ENCODE measurements around the gene AK2.
"Not testable (repeated sequence)": the region's sequence is repeated elsewhere in the genome, so short reads cannot be mapped to it uniquely, and the experiment has no call there.

Gene AK2

DNA sequence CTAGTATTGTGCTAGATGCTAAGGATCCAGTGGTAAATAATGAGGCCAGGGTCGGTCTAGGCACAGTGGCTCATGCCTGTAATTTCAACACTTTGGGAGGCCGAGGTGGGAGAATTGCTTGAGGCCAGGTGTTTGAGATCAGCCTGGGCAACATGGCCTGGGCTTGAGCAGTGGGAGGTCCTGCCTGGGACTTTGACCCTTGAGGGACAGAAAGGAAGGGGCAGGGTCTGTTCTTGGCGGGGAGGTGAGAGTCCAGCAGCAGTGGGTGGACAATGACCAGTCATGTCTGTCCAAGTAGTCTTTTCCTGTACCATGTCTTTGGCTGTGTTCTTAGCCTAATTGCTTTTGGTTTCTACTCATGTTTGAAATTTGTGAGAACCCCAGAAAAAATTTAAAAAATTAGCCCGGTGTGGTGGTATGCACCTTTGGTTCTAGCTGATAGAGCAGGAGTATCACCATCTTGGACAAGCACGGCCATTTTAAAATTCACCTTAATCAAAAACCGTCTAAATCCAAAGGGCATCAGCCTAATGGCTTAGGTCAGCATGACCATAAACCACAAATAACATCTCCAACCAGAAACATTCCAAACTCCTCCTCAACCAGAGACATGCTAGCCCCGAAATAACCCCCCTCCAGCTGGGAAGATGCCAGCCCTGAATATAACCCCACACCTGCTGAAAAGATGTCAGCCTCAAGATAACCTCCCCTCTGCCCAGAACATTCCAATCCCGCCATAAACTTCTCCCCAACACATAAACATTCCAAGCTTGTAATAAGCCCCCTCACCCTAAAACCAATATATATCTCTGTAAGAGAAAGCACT is 6.8 kb upstream of the AK2 start:
- no peaks in the 10 kb centered on the region for H3K9me3 Mint-ChIP-seq
- no peak overlapping the region for H3K27ac Mint-ChIP-seq
- no peak overlapping the region for H3K4me3 Mint-ChIP-seq
- H3K27me3 Mint-ChIP-seq: peaks cover under 1% of the 10 kb centered on the region
- DNase-seq (no peak), ATAC-seq (no peak)
- H3K36me3 Mint-ChIP-seq (ENCODE audit: low read depth): no peaks in the 10 kb centered on the region
- H3K4me1 Mint-ChIP-seq: peaks cover 14% of the 10 kb centered on the region

DNA sequence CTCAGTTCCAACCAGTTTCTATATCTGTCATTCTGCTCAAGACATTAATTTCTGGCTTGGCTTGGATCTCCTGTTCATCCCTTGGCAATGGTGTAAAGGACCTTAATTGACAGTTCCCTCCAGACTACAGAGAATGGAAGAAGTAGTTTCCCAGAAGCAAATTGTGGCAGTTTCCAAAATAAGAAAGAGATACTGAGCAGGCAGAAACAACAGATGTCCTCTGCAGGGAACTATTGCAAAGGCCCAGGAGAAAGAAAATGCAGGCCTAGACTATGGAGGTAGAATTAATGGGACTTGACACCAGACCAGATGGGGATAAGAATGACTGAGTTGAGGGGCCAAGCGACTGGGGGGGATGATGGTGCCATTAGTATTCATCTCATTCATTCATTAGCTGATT is 6.1 kb upstream of the AK2 start:
- no peak for DNase-seq
- no peaks in the 10 kb centered on the region for H3K9me3 Mint-ChIP-seq
- H3K27ac Mint-ChIP-seq: no peak overlapping the region
- H3K4me1 Mint-ChIP-seq: peaks cover 15% of the 10 kb centered on the region
- no peaks in the 10 kb centered on the region for H3K27me3 Mint-ChIP-seq
- H3K36me3 Mint-ChIP-seq (ENCODE audit: low read depth): no peaks in the 10 kb centered on the region
- ATAC-seq: no peak
- H3K4me3 Mint-ChIP-seq: no peak overlapping the region

DNA sequence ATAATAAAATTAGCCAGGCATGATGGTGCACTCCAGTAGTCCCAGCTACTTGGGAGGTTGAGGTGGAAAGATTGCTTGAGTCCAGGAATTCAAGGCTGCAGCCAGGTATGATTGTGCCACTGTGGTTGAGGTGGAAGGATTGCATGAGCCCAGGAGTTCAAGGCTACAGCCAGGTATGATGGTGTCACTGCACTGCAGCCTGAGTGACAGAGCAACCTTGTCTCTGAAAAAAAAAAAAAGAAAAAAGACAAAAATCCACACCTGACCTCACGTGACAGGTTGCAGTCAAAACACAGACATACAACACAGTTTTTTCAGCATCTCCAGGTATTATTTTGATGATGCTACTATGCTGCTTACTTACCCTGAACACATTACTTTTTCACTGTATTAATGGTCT is 4.3 kb upstream of the AK2 start:
- ATAC-seq: no peak
- Mint-ChIP-seq H3K36me3 (ENCODE audit: low read depth) (peaks cover 6% of the 10 kb centered on the region), H3K27ac (no peak overlapping the region), H3K27me3 (no peaks in the 10 kb centered on the region), H3K4me3 (no peak overlapping the region), H3K4me1 (peaks cover 22% of the 10 kb centered on the region), H3K9me3 (no peaks in the 10 kb centered on the region)
- no peak for DNase-seq

DNA sequence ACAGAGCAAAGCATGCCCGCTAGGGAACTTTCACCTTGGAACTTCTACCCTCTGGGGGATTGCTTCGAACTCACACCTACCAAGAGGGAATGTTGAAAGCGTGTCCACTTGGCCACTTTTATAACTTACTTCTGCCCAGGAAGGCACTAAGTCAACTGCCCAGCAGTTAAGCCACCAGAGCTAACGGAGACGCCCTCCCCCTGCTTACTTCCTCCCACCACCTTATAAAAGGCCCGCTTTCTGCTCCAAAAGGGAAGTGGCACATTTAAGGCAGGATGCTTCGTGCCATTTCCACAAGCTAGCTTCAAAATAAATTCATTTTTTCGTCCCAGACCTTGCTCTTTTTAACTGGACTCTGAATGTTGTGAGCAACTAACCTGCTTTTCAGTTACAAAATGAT is 3.2 kb upstream of the AK2 start:
- Mint-ChIP-seq H3K27ac (no peak overlapping the region), H3K36me3 (ENCODE audit: low read depth) (peaks cover 13% of the 10 kb centered on the region), H3K4me1 (peaks cover 19% of the 10 kb centered on the region), H3K9me3 (no peaks in the 10 kb centered on the region), H3K4me3 (no peak overlapping the region), H3K27me3 (no peaks in the 10 kb centered on the region)
- ATAC-seq (no peak), DNase-seq (no peak)

DNA sequence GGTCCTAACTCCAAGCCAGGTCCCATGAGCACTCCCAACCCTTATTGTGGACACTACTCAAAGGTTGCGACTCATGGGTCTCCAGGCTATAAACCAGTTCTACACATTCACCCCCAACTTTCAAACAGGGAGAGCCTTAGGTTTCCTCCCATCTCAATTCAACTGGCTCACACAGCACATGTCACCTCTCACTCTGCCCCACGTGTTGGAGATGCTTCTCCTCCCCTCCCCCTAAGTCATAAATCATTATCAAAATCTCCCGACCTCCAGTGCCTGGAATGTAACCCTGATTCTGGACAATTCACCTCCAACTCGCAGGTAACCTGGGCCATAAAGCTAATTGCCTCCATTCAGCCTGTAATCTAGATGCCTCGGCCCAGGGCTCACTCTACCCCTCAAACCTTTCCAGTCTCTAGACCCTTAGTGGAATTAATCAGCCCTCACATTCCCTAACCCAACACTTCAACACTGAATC is 595 bp downstream of the AK2 start:
- peaks cover 40% of the 10 kb centered on the region for H3K36me3 Mint-ChIP-seq (ENCODE audit: low read depth)
- ATAC-seq (no peak), DNase-seq (peak; percentile 15)
- peak overlapping the region; percentile 97 for H3K27ac Mint-ChIP-seq
- H3K9me3 Mint-ChIP-seq: no peaks in the 10 kb centered on the region
- peaks cover 54% of the 10 kb centered on the region for H3K4me1 Mint-ChIP-seq
- peak overlapping the region; percentile 98 for H3K4me3 Mint-ChIP-seq
- H3K27me3 Mint-ChIP-seq: no peaks in the 10 kb centered on the region

DNA sequence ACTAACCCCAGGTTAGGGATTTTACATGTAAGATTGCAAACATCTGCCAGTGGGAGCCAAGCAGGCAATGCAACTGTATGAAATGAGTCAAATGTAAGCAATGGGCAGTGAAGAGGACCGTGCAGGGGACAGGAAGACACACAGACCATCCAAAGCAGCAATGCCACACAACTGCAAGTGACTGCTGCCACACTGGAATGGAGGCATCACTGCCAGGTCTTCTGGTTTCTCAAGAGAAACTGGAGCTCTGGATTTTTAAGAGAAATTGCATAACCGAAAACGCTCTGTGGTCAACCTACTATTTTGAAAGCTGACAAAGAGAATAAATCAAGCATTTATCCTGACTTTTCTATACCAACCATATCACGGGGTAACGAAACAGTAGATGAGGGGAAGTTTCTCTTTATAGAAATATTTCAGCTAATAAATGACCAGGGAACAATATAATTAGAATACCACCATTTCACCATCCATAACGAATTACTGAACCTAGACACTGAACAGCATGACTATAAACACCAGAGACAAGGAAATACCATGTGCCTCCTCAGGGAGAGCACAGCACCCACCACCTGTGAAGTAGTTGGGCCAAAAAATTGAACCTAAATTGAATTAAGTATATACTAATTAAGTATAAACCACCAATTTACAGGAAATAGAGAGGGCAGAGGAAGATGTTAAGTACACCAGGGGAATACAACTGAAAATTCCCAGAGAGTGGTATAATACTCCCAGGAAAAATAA is 4.4 kb downstream of the AK2 start:
- DNase-seq: no peak
- Mint-ChIP-seq H3K9me3 (no peaks in the 10 kb centered on the region), H3K27ac (no peak overlapping the region), H3K4me3 (peak overlapping the region; percentile 3), H3K4me1 (peaks cover 77% of the 10 kb centered on the region), H3K27me3 (no peaks in the 10 kb centered on the region), H3K36me3 (ENCODE audit: low read depth) (peaks cover 73% of the 10 kb centered on the region)
- no peak for ATAC-seq

DNA sequence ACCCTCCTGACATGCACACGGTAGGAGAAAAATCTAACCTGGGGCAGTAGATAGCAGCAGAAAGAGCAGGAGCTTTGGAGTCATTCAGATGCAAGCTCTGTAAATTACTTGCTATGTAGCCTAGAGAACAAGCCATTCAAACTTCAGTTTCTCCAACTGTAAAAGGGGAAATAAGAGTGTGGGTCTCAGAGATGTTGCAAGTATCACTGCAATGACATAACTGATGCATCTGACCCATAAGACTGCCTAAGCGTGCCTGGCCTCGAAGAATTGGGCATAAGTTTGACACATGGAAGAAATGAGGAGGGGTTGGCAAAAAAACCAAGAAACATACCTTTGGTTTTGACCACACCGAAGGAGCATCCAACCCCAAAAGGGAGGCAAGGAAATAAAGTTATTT is 5.2 kb downstream of the AK2 start:
- Mint-ChIP-seq H3K4me1 (peaks cover 76% of the 10 kb centered on the region), H3K27me3 (no peaks in the 10 kb centered on the region), H3K27ac (no peak overlapping the region), H3K4me3 (no peak overlapping the region), H3K36me3 (ENCODE audit: low read depth) (peaks cover 74% of the 10 kb centered on the region), H3K9me3 (no peaks in the 10 kb centered on the region)
- ATAC-seq (no peak), DNase-seq (no peak)

DNA sequence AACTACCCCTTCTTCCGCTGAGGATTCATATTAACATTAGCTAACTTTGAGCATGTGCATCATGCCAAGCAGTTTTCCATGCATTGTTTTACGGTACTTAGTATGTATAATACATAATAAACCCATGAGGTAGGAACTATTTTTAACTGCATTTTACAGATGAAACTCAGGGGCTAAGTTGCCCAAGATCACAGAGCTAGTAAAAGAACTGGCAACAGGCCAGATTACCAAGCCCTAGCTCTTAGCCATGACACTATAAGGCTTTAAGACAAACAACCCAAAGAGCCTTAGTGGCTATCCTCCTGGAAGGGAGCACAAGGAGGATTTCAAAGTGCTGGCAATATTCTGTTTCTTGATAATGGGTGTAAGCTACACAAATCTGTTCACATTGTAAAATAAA is 6.1 kb downstream of the AK2 start:
- no peak for ATAC-seq
- no peak for DNase-seq
- peaks cover 80% of the 10 kb centered on the region for H3K4me1 Mint-ChIP-seq
- no peaks in the 10 kb centered on the region for H3K9me3 Mint-ChIP-seq
- no peaks in the 10 kb centered on the region for H3K27me3 Mint-ChIP-seq
- peaks cover 74% of the 10 kb centered on the region for H3K36me3 Mint-ChIP-seq (ENCODE audit: low read depth)
- H3K4me3 Mint-ChIP-seq: no peak overlapping the region
- no peak overlapping the region for H3K27ac Mint-ChIP-seq

DNA sequence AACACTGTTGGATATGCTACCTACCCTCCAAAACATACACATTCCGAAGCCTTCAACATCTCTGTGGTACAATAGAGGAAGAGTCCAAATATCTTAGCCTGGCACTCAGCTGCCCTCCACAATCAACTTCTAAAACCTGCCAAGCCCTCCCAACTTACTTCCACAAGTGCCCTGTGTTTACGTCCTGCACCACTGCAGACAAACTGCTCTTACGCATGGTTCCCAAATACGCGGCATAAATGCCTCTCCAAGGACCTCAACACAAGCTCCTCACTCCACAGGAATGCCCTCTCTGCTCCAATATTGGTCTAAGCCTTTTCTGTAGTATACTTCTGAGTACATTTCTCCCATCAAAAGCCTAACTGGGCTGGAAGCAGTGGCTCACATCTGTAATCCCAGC is 6.8 kb downstream of the AK2 start:
- H3K27me3 Mint-ChIP-seq: no peaks in the 10 kb centered on the region
- no peak for DNase-seq
- ATAC-seq: no peak
- H3K9me3 Mint-ChIP-seq: no peaks in the 10 kb centered on the region
- peaks cover 70% of the 10 kb centered on the region for H3K36me3 Mint-ChIP-seq (ENCODE audit: low read depth)
- H3K4me1 Mint-ChIP-seq: peaks cover 83% of the 10 kb centered on the region
- H3K27ac Mint-ChIP-seq: no peak overlapping the region
- H3K4me3 Mint-ChIP-seq: peak overlapping the region; percentile 13

DNA sequence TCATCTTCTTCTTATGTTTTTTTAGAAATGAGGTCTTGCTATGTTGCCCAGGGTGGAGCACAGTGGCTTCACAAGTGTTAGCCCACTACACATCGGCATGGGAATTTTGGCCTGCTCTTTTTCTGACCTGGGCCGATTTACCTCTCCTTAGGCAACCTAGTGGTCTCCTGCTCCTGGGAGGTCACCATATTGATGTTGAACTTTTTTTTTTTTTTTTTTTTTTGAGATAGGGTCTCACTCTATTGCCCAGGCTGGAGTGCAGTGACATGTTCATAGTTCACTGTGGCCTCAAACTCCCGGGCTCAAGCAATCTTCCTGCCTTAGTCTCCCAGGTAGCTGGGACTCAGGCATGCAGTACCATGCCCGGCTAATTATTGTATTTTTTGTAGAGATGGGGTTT is 7.5 kb downstream of the AK2 start:
- Mint-ChIP-seq H3K4me1 (peaks cover 83% of the 10 kb centered on the region), H3K4me3 (no peak overlapping the region)

DNA sequence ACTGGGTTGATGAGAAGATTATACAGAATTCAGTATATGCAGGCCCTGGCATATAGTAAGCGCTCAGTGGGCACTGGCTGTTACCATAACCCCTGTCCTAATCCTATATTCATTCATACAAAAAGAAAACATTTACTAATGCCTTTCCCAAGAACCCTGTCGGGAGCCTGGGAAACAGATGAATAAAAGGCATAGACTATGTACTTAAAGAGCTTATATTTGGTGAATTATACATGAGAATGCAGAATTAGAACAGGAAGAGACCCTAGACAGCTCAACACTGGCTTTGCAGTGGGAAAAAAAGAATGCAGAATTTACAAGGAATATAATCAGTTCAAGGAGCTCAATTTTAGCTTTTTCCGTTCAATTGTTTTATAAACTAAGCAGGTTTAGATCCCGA is 10.9 kb downstream of the AK2 start:
- ATAC-seq: no peak
- no peak for DNase-seq
- peaks cover 76% of the 10 kb centered on the region for H3K36me3 Mint-ChIP-seq (ENCODE audit: low read depth)
- no peaks in the 10 kb centered on the region for H3K9me3 Mint-ChIP-seq
- H3K4me1 Mint-ChIP-seq: peaks cover 62% of the 10 kb centered on the region
- peak overlapping the region; percentile 84 for H3K27ac Mint-ChIP-seq
- H3K27me3 Mint-ChIP-seq: no peaks in the 10 kb centered on the region
- no peak overlapping the region for H3K4me3 Mint-ChIP-seq

More for the DNA sequence above, 7.5 kb downstream of the AK2 start:
- Mint-ChIP-seq H3K36me3 (ENCODE audit: low read depth) (peaks cover 68% of the 10 kb centered on the region), H3K27ac (no peak overlapping the region), H3K27me3 (no peaks in the 10 kb centered on the region), H3K9me3 (no peaks in the 10 kb centered on the region)
- no peak for DNase-seq
- ATAC-seq: no peak

DNA sequence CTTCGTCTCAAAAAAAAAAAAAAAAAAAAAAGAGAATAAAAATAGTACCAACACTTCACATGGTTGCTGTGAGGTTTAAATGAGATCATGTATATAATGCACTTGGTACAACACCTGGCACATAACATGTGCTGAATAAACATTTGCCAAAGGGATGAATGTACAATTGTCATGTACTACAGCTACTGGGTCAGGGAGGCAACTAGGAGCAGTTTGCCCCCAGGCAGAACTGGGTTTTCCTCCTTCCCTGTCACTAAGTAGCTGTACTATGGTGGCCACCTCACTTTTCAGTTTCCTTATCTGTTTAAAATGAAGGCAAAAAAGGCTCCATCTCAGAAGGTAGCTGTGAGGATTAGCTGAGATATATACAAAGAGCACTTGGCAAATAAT is 11.5 kb downstream of the AK2 start:
- Mint-ChIP-seq H3K27me3 (no peaks in the 10 kb centered on the region), H3K27ac (peak overlapping the region; percentile 84), H3K9me3 (no peaks in the 10 kb centered on the region), H3K36me3 (ENCODE audit: low read depth) (peaks cover 77% of the 10 kb centered on the region), H3K4me3 (peak overlapping the region; percentile 4), H3K4me1 (peaks cover 58% of the 10 kb centered on the region)
- no peak for DNase-seq
- ATAC-seq: no peak

DNA sequence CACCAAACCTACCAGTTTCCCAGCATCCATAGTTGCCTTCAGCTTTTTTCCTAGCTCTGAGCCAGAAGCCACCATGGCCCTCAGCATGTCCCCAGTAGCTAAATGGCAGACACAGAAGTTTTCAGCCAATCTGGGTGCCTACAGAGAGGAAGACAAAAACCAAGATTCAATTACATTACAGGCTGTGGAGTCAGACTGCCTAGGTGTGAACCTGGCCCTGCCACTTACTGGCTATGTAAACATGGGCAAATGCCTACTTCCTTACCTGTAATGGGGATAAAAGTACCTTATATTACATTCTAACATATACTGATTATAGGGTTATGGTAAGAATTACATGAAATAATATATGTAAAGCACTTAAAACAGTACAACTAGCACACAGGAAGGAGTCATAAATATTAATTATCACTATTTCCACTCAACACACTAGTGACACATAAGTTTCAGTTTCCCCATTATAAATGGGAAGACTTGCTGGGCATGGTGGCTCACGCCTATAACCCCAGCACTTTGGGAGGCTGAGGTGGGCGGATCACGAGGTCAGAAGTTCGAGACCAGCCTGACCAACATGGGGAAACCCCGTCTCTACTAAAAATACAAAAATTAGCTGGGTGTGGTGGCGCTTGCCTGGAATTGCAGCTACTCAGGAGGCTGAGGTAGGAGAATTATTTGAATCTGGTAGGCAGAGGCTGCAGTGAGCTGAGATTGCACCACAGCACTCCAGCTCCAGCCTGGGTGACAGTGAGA is 12.1 kb downstream of the AK2 start:
- Mint-ChIP-seq H3K4me3 (peak overlapping the region; percentile 4), H3K4me1 (peaks cover 54% of the 10 kb centered on the region), H3K36me3 (ENCODE audit: low read depth) (peaks cover 77% of the 10 kb centered on the region), H3K27ac (peak overlapping the region; percentile 84)
- ATAC-seq (peak; percentile 85), DNase-seq (peak; percentile 75)
- not testable (repeated sequence) for H3K9me3 Mint-ChIP-seq, H3K27me3 Mint-ChIP-seq

DNA sequence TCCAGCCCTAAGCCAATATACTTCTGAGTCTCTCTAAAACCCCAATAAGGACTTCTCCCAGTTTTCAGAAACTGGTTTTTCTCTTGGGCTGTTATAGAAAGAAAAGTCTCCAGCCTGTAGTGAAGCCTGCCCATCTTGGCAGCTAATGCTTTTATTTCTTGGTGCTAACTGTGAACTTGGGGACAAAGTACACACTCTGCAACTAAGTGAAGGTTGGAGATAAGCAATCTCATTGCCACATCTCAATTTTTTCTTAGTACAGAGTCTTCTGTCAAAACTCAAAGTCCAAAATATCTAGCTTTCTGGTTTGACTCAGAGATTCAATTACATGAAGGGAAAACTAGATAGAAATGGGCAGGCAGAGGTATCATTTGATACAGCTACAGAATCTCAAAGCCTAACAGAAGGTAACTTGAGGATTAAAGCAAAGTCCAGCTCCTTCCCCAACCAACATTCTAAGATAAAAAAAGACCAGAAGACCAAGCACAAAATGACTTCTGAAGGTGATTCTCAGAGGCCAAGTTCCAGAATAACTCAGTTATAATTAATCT is 14.0 kb downstream of the AK2 start:
- H3K27ac Mint-ChIP-seq: peak overlapping the region; percentile 52
- H3K9me3 Mint-ChIP-seq: no peaks in the 10 kb centered on the region
- ATAC-seq (no peak), DNase-seq (no peak)
- H3K4me3 Mint-ChIP-seq: no peak overlapping the region
- peaks cover 77% of the 10 kb centered on the region for H3K36me3 Mint-ChIP-seq (ENCODE audit: low read depth)
- H3K27me3 Mint-ChIP-seq: no peaks in the 10 kb centered on the region
- H3K4me1 Mint-ChIP-seq: peaks cover 56% of the 10 kb centered on the region

Measured in activated naive CD8-positive, alpha-beta T cell treated with anti-CD3 and anti-CD28 coated beads, Interleukin-2, amount 50 U/mL, for 24 hours (primary cell).